ENCODE data around the gene AUP1. TPM values are rescaled to one million over a fixed set of nuclear protein-coding genes. Genes with fewer than 3 reads are reported as not detected.

AUP1 gene
- 178 and 187 TPM in 2 replicates for total RNA-seq

- intact Hi-C loops (cut with micrococcal nuclease), result loop anchor here (1.0 to 2.0 kb wide), 16 partner anchors 13 to 792 kb away; partner anchors contain the start of genes C2orf81, DOK1, MRPL53 and PCGF1
- Mint-ChIP-seq H3K4me3 (peak within 1 kb of the TSS; percentile 99), H3K4me1 (ENCODE audit: low read depth) (peaks cover 49% of the 10 kb centered on the region), H3K27ac (peak within 1 kb of the TSS; percentile 95), H3K27me3 (ENCODE audit: insufficient read depth) (no peaks in the 10 kb centered on the region), H3K9me3 (no peaks in the 10 kb centered on the region), H3K36me3 (ENCODE audit: low read depth) (peaks cover 60% of the 10 kb centered on the region)
- peak; percentile 90 for DNase-seq (ENCODE audit: low spot score)
These were observed at the start of gene AUP1, which contains the start of gene HTRA2 for GRCh38 chr2:74529357-74530238. AUP1 (minus strand) TSS chr2:74529706; CDS start chr2:74529629, 77 bp downstream. HTRA2 (plus strand) TSS chr2:74529933; CDS start chr2:74530007, 74 bp downstream.

GRCh38 chr2:74578408-74578807, 48.9 kb upstream of the AUP1 start:
- intact Hi-C loops (cut with micrococcal nuclease), result no loop called here
- no peaks in the 10 kb centered on the region for H3K36me3 Mint-ChIP-seq (ENCODE audit: low read depth)
- H3K9me3 Mint-ChIP-seq, result no peaks in the 10 kb centered on the region
- H3K4me1 Mint-ChIP-seq (ENCODE audit: low read depth), result peaks cover 51% of the 10 kb centered on the region
- no peaks in the 10 kb centered on the region for H3K27me3 Mint-ChIP-seq (ENCODE audit: insufficient read depth)
- DNase-seq (ENCODE audit: low spot score), result no peak
- no peak overlapping the region for H3K27ac Mint-ChIP-seq
- H3K4me3 Mint-ChIP-seq, result no peak overlapping the region

- H3K27me3 Mint-ChIP-seq (ENCODE audit: insufficient read depth), result no peaks in the 10 kb centered on the region
- peak overlapping the region; percentile 59 for H3K27ac Mint-ChIP-seq
- H3K36me3 Mint-ChIP-seq (ENCODE audit: low read depth), result no peaks in the 10 kb centered on the region
- peaks cover 48% of the 10 kb centered on the region for H3K4me1 Mint-ChIP-seq (ENCODE audit: low read depth)
- intact Hi-C loops (cut with micrococcal nuclease), result no loop called here
- no peaks in the 10 kb centered on the region for H3K9me3 Mint-ChIP-seq
- DNase-seq (ENCODE audit: low spot score), result no peak
- no peak overlapping the region for H3K4me3 Mint-ChIP-seq
These were observed 47.9 kb upstream of the AUP1 start for GRCh38 chr2:74577448-74577847.

GRCh38 chr2:74576863-74577229, 47.3 kb upstream of the AUP1 start:
- peaks cover 48% of the 10 kb centered on the region for H3K4me1 Mint-ChIP-seq (ENCODE audit: low read depth)
- H3K4me3 Mint-ChIP-seq, result no peak overlapping the region
- H3K36me3 Mint-ChIP-seq (ENCODE audit: low read depth), result no peaks in the 10 kb centered on the region
- H3K27me3 Mint-ChIP-seq (ENCODE audit: insufficient read depth), result no peaks in the 10 kb centered on the region
- H3K9me3 Mint-ChIP-seq, result no peaks in the 10 kb centered on the region
- DNase-seq (ENCODE audit: low spot score), result no peak
- intact Hi-C loops (cut with micrococcal nuclease), result no loop called here
- no peak overlapping the region for H3K27ac Mint-ChIP-seq

- intact Hi-C loops (cut with micrococcal nuclease), result no loop called here
- Mint-ChIP-seq H3K27ac (peak overlapping the region; percentile 2), H3K27me3 (ENCODE audit: insufficient read depth) (no peaks in the 10 kb centered on the region), H3K4me1 (ENCODE audit: low read depth) (peaks cover 48% of the 10 kb centered on the region), H3K9me3 (no peaks in the 10 kb centered on the region), H3K36me3 (ENCODE audit: low read depth) (no peaks in the 10 kb centered on the region), H3K4me3 (no peak overlapping the region)
- DNase-seq (ENCODE audit: low spot score), result no peak
These were observed 46.8 kb upstream of the AUP1 start for GRCh38 chr2:74576211-74576862.

- Mint-ChIP-seq H3K4me1 (ENCODE audit: low read depth) (peaks cover 48% of the 10 kb centered on the region), H3K27ac (no peak overlapping the region), H3K27me3 (ENCODE audit: insufficient read depth) (no peaks in the 10 kb centered on the region), H3K36me3 (ENCODE audit: low read depth) (no peaks in the 10 kb centered on the region), H3K4me3 (no peak overlapping the region), H3K9me3 (no peaks in the 10 kb centered on the region)
- intact Hi-C loops (cut with micrococcal nuclease), result no loop called here
- no peak for DNase-seq (ENCODE audit: low spot score)
These were observed 45.8 kb upstream of the AUP1 start for GRCh38 chr2:74575320-74575719.

GRCh38 chr2:74573747-74574562, 44.4 kb upstream of the AUP1 start:
- peak overlapping the region; percentile 20 for H3K4me3 Mint-ChIP-seq
- DNase-seq (ENCODE audit: low spot score), result peak; percentile 31

GRCh38 chr2:74572178-74572925, 42.8 kb upstream of the AUP1 start:
- intact Hi-C loops (cut with micrococcal nuclease), result loop anchor here (5.0 kb wide), 1 partner anchor 625 kb away; no protein-coding TSS in a partner anchor
- no peak for DNase-seq (ENCODE audit: low spot score)
- peaks cover 55% of the 10 kb centered on the region for H3K4me1 Mint-ChIP-seq (ENCODE audit: low read depth)
- no peaks in the 10 kb centered on the region for H3K36me3 Mint-ChIP-seq (ENCODE audit: low read depth)
- no peak overlapping the region for H3K27ac Mint-ChIP-seq
- H3K27me3 Mint-ChIP-seq (ENCODE audit: insufficient read depth), result no peaks in the 10 kb centered on the region
- no peaks in the 10 kb centered on the region for H3K9me3 Mint-ChIP-seq
- no peak overlapping the region for H3K4me3 Mint-ChIP-seq

More at GRCh38 chr2:74573747-74574562, 44.4 kb upstream of the AUP1 start:
- no peaks in the 10 kb centered on the region for H3K36me3 Mint-ChIP-seq (ENCODE audit: low read depth)
- intact Hi-C loops (cut with micrococcal nuclease), result loop anchor here (1.0 to 5.0 kb wide), 2 partner anchors 80 to 627 kb away; partner anchors contain the start of gene SEMA4F
- H3K27ac Mint-ChIP-seq, result peak overlapping the region; percentile 27
- H3K4me1 Mint-ChIP-seq (ENCODE audit: low read depth), result peaks cover 53% of the 10 kb centered on the region
- H3K9me3 Mint-ChIP-seq, result no peaks in the 10 kb centered on the region
- H3K27me3 Mint-ChIP-seq (ENCODE audit: insufficient read depth), result no peaks in the 10 kb centered on the region

- Mint-ChIP-seq H3K9me3 (no peaks in the 10 kb centered on the region), H3K36me3 (ENCODE audit: low read depth) (no peaks in the 10 kb centered on the region), H3K27ac (no peak overlapping the region), H3K4me1 (ENCODE audit: low read depth) (peaks cover 53% of the 10 kb centered on the region), H3K27me3 (ENCODE audit: insufficient read depth) (no peaks in the 10 kb centered on the region), H3K4me3 (no peak overlapping the region)
- intact Hi-C loops (cut with micrococcal nuclease), result loop anchor here (1.0 to 5.0 kb wide), 5 partner anchors 13 to 624 kb away; partner anchors contain the start of genes AUP1, HTRA2 and INO80B
- no peak for DNase-seq (ENCODE audit: low spot score)
These were observed 41.6 kb upstream of the AUP1 start for GRCh38 chr2:74571058-74571457.

- H3K27ac Mint-ChIP-seq, result peak overlapping the region; percentile 32
- peaks cover 54% of the 10 kb centered on the region for H3K4me1 Mint-ChIP-seq (ENCODE audit: low read depth)
- DNase-seq (ENCODE audit: low spot score), result no peak
- intact Hi-C loops (cut with micrococcal nuclease), result loop anchor here (5.0 kb wide), 1 partner anchor 622 kb away; no protein-coding TSS in a partner anchor
- no peaks in the 10 kb centered on the region for H3K27me3 Mint-ChIP-seq (ENCODE audit: insufficient read depth)
- H3K4me3 Mint-ChIP-seq, result no peak overlapping the region
- H3K9me3 Mint-ChIP-seq, result no peaks in the 10 kb centered on the region
- H3K36me3 Mint-ChIP-seq (ENCODE audit: low read depth), result no peaks in the 10 kb centered on the region
These were observed 40.2 kb upstream of the AUP1 start for GRCh38 chr2:74569686-74570085.

- intact Hi-C loops (cut with micrococcal nuclease), result no loop called here
- H3K4me3 Mint-ChIP-seq, result no peak overlapping the region
- H3K27me3 Mint-ChIP-seq (ENCODE audit: insufficient read depth), result no peaks in the 10 kb centered on the region
- peaks cover 50% of the 10 kb centered on the region for H3K4me1 Mint-ChIP-seq (ENCODE audit: low read depth)
- DNase-seq (ENCODE audit: low spot score), result no peak
- H3K27ac Mint-ChIP-seq, result no peak overlapping the region
- no peaks in the 10 kb centered on the region for H3K9me3 Mint-ChIP-seq
- no peaks in the 10 kb centered on the region for H3K36me3 Mint-ChIP-seq (ENCODE audit: low read depth)
These were observed 38.4 kb upstream of the AUP1 start for GRCh38 chr2:74567881-74568280.

- Mint-ChIP-seq H3K27ac (peak overlapping the region; percentile 79), H3K36me3 (ENCODE audit: low read depth) (peaks cover 2% of the 10 kb centered on the region), H3K4me1 (ENCODE audit: low read depth) (peaks cover 61% of the 10 kb centered on the region), H3K27me3 (ENCODE audit: insufficient read depth) (no peaks in the 10 kb centered on the region), H3K9me3 (no peaks in the 10 kb centered on the region), H3K4me3 (peak overlapping the region; percentile 23)
- no peak for DNase-seq (ENCODE audit: low spot score)
- intact Hi-C loops (cut with micrococcal nuclease), result loop anchor here (1.0 kb wide), 1 partner anchor 11 kb away; no protein-coding TSS in a partner anchor
These were observed 37.2 kb upstream of the AUP1 start for GRCh38 chr2:74566754-74567085.
